Measurements from ENCODE around the gene SEC31B. TPM values are rescaled to one million over a fixed set of nuclear protein-coding genes. Genes with fewer than 3 reads are reported as not detected.

SEC31B gene
- total and polyA plus RNA-seq, 2 experiments from 2014 or later: 2.9 to 6.7 TPM

DNA sequence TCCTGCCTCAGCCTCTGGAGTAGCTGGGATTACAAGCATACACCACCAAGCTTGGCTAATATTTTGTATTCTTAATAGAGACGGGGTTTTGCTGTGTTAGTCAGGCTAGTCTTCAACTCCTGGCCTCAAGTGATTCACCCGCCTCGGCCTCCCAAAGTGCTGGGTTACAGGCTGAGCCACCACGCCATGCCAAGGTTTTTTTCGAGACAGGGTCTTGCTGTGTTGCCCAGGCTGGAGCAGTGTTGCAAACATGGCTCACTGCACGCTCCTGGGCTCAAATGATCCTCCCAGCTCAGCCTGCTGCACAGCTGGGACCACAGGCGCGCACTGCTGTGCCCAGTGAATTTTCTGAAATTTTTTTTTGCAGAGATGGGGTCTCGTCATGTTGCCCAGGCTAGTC lies 3.3 kb upstream of the SEC31B start:
- Histone ChIP-seq H3F3A (replicated peaks; ENCODE audit: low read depth) (0 out of 2 replicates have a peak, but pooled peaks cover 4% of the 10 kb centered on the region), H3K36me3 (ENCODE audit: insufficient read depth) (peaks cover 10% of the 10 kb centered on the region; the same call in 1 of the 2 replicates), H2AFZ (no peak overlapping the region), H3K4me2 (no peak overlapping the region), H3K27ac (ENCODE audit: low read depth) (no peak overlapping the region), H3K4me1 (ENCODE audit: insufficient read depth) (peaks cover 5% of the 10 kb centered on the region; the same call in 1 of the 2 replicates), H3K9me2 (ENCODE audit: insufficient read depth) (no peaks in the 10 kb centered on the region), H3K27me3 (ENCODE audit: insufficient read depth) (peaks cover 19% of the 10 kb centered on the region), H3K4me3 (no peak overlapping the region), H4K20me1 (replicated peaks; ENCODE audit: insufficient read depth) (no peaks in the 10 kb centered on the region), H3K79me2 (replicated peaks; ENCODE audit: insufficient read depth) (peaks cover 1% of the 10 kb centered on the region)
- DNase-seq (ENCODE audit: low spot score) (no peak), ATAC-seq (no peak)
- peaks cover 31% of the 10 kb centered on the region for H3K36me3 Mint-ChIP-seq (ENCODE audit: low read depth)
- no peak overlapping the region for H3K4me3 Mint-ChIP-seq
- TF ChIP-seq NANOG (IDR thresholded peaks at IDR 0.05; ENCODE audit: borderline replicate concordance) (no peak), EZH2phosphoT487 (IDR thresholded peaks at IDR 0.05; ENCODE audit: unreplicated experiment) (no peak), JUNB (IDR thresholded peaks at IDR 0.05; ENCODE audit: unreplicated experiment) (no peak), ZNF114 (CRISPR knock-in tag; IDR thresholded peaks at IDR 0.05) (no peak), CREB1 (CRISPR knock-in tag; IDR thresholded peaks at IDR 0.05; ENCODE audit: low read depth) (no peak), EZH2 (IDR thresholded peaks at IDR 0.05; ENCODE audit: low read depth, unreplicated experiment) (no peak), STAT1 (IDR thresholded peaks at IDR 0.05; ENCODE audit: unreplicated experiment) (no peak)
- TF ChIP-seq, protein P1, sequence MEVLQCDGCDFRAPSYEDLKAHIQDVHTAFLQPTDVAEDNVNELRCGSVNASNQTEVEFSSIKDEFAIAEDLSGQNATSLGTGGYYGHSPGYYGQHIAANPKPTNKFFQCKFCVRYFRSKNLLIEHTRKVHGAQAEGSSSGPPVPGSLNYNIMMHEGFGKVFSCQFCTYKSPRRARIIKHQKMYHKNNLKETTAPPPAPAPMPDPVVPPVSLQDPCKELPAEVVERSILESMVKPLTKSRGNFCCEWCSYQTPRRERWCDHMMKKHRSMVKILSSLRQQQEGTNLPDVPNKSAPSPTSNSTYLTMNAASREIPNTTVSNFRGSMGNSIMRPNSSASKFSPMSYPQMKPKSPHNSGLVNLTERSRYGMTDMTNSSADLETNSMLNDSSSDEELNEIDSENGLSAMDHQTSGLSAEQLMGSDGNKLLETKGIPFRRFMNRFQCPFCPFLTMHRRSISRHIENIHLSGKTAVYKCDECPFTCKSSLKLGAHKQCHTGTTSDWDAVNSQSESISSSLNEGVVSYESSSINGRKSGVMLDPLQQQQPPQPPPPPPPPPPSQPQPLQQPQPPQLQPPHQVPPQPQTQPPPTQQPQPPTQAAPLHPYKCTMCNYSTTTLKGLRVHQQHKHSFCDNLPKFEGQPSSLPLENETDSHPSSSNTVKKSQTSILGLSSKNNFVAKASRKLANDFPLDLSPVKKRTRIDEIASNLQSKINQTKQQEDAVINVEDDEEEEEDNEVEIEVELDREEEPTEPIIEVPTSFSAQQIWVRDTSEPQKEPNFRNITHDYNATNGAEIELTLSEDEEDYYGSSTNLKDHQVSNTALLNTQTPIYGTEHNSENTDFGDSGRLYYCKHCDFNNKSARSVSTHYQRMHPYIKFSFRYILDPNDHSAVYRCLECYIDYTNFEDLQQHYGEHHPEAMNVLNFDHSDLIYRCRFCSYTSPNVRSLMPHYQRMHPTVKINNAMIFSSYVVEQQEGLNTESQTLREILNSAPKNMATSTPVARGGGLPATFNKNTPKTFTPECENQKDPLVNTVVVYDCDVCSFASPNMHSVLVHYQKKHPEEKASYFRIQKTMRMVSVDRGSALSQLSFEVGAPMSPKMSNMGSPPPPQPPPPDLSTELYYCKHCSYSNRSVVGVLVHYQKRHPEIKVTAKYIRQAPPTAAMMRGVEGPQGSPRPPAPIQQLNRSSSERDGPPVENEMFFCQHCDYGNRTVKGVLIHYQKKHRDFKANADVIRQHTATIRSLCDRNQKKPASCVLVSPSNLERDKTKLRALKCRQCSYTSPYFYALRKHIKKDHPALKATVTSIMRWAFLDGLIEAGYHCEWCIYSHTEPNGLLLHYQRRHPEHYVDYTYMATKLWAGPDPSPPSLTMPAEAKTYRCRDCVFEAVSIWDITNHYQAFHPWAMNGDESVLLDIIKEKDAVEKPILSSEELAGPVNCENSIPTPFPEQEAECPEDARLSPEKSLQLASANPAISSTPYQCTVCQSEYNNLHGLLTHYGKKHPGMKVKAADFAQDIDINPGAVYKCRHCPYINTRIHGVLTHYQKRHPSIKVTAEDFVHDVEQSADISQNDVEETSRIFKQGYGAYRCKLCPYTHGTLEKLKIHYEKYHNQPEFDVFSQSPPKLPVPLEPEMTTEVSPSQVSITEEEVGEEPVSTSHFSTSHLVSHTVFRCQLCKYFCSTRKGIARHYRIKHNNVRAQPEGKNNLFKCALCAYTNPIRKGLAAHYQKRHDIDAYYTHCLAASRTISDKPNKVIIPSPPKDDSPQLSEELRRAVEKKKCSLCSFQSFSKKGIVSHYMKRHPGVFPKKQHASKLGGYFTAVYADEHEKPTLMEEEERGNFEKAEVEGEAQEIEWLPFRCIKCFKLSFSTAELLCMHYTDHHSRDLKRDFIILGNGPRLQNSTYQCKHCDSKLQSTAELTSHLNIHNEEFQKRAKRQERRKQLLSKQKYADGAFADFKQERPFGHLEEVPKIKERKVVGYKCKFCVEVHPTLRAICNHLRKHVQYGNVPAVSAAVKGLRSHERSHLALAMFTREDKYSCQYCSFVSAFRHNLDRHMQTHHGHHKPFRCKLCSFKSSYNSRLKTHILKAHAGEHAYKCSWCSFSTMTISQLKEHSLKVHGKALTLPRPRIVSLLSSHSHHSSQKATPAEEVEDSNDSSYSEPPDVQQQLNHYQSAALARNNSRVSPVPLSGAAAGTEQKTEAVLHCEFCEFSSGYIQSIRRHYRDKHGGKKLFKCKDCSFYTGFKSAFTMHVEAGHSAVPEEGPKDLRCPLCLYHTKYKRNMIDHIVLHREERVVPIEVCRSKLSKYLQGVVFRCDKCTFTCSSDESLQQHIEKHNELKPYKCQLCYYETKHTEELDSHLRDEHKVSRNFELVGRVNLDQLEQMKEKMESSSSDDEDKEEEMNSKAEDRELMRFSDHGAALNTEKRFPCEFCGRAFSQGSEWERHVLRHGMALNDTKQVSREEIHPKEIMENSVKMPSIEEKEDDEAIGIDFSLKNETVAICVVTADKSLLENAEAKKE (CRISPR knock-in tag; IDR thresholded peaks at IDR 0.05): no peak
- TF ChIP-seq, protein P2, sequence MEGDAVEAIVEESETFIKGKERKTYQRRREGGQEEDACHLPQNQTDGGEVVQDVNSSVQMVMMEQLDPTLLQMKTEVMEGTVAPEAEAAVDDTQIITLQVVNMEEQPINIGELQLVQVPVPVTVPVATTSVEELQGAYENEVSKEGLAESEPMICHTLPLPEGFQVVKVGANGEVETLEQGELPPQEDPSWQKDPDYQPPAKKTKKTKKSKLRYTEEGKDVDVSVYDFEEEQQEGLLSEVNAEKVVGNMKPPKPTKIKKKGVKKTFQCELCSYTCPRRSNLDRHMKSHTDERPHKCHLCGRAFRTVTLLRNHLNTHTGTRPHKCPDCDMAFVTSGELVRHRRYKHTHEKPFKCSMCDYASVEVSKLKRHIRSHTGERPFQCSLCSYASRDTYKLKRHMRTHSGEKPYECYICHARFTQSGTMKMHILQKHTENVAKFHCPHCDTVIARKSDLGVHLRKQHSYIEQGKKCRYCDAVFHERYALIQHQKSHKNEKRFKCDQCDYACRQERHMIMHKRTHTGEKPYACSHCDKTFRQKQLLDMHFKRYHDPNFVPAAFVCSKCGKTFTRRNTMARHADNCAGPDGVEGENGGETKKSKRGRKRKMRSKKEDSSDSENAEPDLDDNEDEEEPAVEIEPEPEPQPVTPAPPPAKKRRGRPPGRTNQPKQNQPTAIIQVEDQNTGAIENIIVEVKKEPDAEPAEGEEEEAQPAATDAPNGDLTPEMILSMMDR (conservative IDR thresholded peaks at IDR 0.05; ENCODE audit: low read depth in 2 of 2): no peak
- TF ChIP-seq, protein P3, sequence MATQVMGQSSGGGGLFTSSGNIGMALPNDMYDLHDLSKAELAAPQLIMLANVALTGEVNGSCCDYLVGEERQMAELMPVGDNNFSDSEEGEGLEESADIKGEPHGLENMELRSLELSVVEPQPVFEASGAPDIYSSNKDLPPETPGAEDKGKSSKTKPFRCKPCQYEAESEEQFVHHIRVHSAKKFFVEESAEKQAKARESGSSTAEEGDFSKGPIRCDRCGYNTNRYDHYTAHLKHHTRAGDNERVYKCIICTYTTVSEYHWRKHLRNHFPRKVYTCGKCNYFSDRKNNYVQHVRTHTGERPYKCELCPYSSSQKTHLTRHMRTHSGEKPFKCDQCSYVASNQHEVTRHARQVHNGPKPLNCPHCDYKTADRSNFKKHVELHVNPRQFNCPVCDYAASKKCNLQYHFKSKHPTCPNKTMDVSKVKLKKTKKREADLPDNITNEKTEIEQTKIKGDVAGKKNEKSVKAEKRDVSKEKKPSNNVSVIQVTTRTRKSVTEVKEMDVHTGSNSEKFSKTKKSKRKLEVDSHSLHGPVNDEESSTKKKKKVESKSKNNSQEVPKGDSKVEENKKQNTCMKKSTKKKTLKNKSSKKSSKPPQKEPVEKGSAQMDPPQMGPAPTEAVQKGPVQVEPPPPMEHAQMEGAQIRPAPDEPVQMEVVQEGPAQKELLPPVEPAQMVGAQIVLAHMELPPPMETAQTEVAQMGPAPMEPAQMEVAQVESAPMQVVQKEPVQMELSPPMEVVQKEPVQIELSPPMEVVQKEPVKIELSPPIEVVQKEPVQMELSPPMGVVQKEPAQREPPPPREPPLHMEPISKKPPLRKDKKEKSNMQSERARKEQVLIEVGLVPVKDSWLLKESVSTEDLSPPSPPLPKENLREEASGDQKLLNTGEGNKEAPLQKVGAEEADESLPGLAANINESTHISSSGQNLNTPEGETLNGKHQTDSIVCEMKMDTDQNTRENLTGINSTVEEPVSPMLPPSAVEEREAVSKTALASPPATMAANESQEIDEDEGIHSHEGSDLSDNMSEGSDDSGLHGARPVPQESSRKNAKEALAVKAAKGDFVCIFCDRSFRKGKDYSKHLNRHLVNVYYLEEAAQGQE (IDR thresholded peaks at IDR 0.05; ENCODE audit: unreplicated experiment): no peak
- TF ChIP-seq, protein P4, sequence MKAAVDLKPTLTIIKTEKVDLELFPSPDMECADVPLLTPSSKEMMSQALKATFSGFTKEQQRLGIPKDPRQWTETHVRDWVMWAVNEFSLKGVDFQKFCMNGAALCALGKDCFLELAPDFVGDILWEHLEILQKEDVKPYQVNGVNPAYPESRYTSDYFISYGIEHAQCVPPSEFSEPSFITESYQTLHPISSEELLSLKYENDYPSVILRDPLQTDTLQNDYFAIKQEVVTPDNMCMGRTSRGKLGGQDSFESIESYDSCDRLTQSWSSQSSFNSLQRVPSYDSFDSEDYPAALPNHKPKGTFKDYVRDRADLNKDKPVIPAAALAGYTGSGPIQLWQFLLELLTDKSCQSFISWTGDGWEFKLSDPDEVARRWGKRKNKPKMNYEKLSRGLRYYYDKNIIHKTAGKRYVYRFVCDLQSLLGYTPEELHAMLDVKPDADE (IDR thresholded peaks at IDR 0.05): no peak
- peaks cover 20% of the 10 kb centered on the region for H3K27me3 Mint-ChIP-seq (ENCODE audit: insufficient read depth, low read depth, poor library complexity)
- no peaks in the 10 kb centered on the region; the same call in 2 of the 3 replicates for H3K4me1 Mint-ChIP-seq
- no peak overlapping the region for H3K27ac Mint-ChIP-seq
- H3K9me3 Mint-ChIP-seq: no peaks in the 10 kb centered on the region
